Loucy (cell line): ENCODE results near the gene ACOXL.

ENCODE experiments used
- CTCF ChIP-seq: fragments of 200-600 bp; sonication (generic); conservative IDR thresholded peaks from 2 replicates; pipeline ENCODE4 v1.5.1; 2014; ENCODE audit warnings: mild to moderate bottlenecking, antibody characterized with exemption, low read length
- EZH2phosphoT487 ChIP-seq: fragments of 200-600 bp; IDR thresholded peaks from 2 replicates; pipeline ENCODE4 v1.6.1; 2018; ENCODE audit warnings: antibody characterized with exemption, mild to moderate bottlenecking, moderate library complexity, borderline replicate concordance

GRCh38 chr2:110876167-110876999 is 144.0 kb downstream of the ACOXL start:
- TF ChIP-seq CTCF (peak; percentile 82), EZH2phosphoT487 (no peak)
